Measurements from ENCODE around the gene NLE1.
"Not testable (repeated sequence)": the region's sequence is repeated elsewhere in the genome, so short reads cannot be mapped to it uniquely, and the experiment has no call there.

The NLE1 gene

GRCh38 chr17:35117984-35118383, 24.1 kb downstream of the NLE1 start:
- peaks cover 24% of the 10 kb centered on the region for H3K27me3 ChIP-seq (ENCODE audit: insufficient read depth, low read length)
- H3K9me3 ChIP-seq (ENCODE audit: insufficient read depth, low read depth, low read length), result no peaks in the 10 kb centered on the region
- H3K27ac ChIP-seq (ENCODE audit: low read length), result no peak overlapping the region
- H3K9ac ChIP-seq (ENCODE audit: low read depth, low read length), result no peak overlapping the region
- H3K36me3 ChIP-seq (ENCODE audit: insufficient read depth, low read depth, low read length), result no peaks in the 10 kb centered on the region
- no peaks in the 10 kb centered on the region; the same call in 1 of the 2 replicates for H3K4me1 ChIP-seq (ENCODE audit: insufficient read depth, low read length)
- no peak overlapping the region for H3K4me3 ChIP-seq (ENCODE audit: low read length)

- H3K9me3 ChIP-seq (ENCODE audit: insufficient read depth, low read depth, low read length), result no peaks in the 10 kb centered on the region
- H3K27ac ChIP-seq (ENCODE audit: low read length), result no peak overlapping the region
- H3K9ac ChIP-seq (ENCODE audit: low read depth, low read length), result no peak overlapping the region
- H3K36me3 ChIP-seq (ENCODE audit: insufficient read depth, low read depth, low read length), result no peaks in the 10 kb centered on the region
- H3K4me1 ChIP-seq (ENCODE audit: insufficient read depth, low read length), result no peaks in the 10 kb centered on the region; the same call in 1 of the 2 replicates
- H3K27me3 ChIP-seq (ENCODE audit: insufficient read depth, low read length), result peaks cover 15% of the 10 kb centered on the region
- no peak overlapping the region for H3K4me3 ChIP-seq (ENCODE audit: low read length)
Measured at GRCh38 chr17:35116845-35117244, 25.3 kb downstream of the NLE1 start.

- not testable (repeated sequence) for H3K4me3 ChIP-seq (ENCODE audit: low read length); H3K27ac ChIP-seq (ENCODE audit: low read length); H3K4me1 ChIP-seq (ENCODE audit: insufficient read depth, low read length); H3K9ac ChIP-seq (ENCODE audit: low read depth, low read length); H3K36me3 ChIP-seq (ENCODE audit: insufficient read depth, low read depth, low read length); H3K9me3 ChIP-seq (ENCODE audit: insufficient read depth, low read depth, low read length); H3K27me3 ChIP-seq (ENCODE audit: insufficient read depth, low read length)
Measured at GRCh38 chr17:35110791-35111190, 31.3 kb downstream of the NLE1 start.

- no peaks in the 10 kb centered on the region for H3K27me3 ChIP-seq (ENCODE audit: insufficient read depth, low read length)
- H3K9me3 ChIP-seq (ENCODE audit: insufficient read depth, low read depth, low read length), result no peaks in the 10 kb centered on the region
- no peaks in the 10 kb centered on the region for H3K4me1 ChIP-seq (ENCODE audit: insufficient read depth, low read length)
- H3K9ac ChIP-seq (ENCODE audit: low read depth, low read length), result no peak overlapping the region
- H3K27ac ChIP-seq (ENCODE audit: low read length), result no peak overlapping the region
- no peak overlapping the region for H3K4me3 ChIP-seq (ENCODE audit: low read length)
- H3K36me3 ChIP-seq (ENCODE audit: insufficient read depth, low read depth, low read length), result peaks cover 43% of the 10 kb centered on the region
Measured at GRCh38 chr17:35104844-35105450, 37.2 kb downstream of the NLE1 start.

GRCh38 chr17:35103271-35103670, 38.8 kb downstream of the NLE1 start:
- Histone ChIP-seq H3K4me1 (ENCODE audit: insufficient read depth, low read length) (no peaks in the 10 kb centered on the region), H3K9ac (ENCODE audit: low read depth, low read length) (no peak overlapping the region), H3K9me3 (ENCODE audit: insufficient read depth, low read depth, low read length) (no peaks in the 10 kb centered on the region), H3K4me3 (ENCODE audit: low read length) (no peak overlapping the region), H3K27me3 (ENCODE audit: insufficient read depth, low read length) (no peaks in the 10 kb centered on the region), H3K27ac (ENCODE audit: low read length) (no peak overlapping the region), H3K36me3 (ENCODE audit: insufficient read depth, low read depth, low read length) (peaks cover 53% of the 10 kb centered on the region)

GRCh38 chr17:35101725-35102124, 40.4 kb downstream of the NLE1 start:
- Histone ChIP-seq H3K36me3 (ENCODE audit: insufficient read depth, low read depth, low read length) (peaks cover 53% of the 10 kb centered on the region), H3K4me3 (ENCODE audit: low read length) (no peak overlapping the region), H3K9ac (ENCODE audit: low read depth, low read length) (no peak overlapping the region), H3K9me3 (ENCODE audit: insufficient read depth, low read depth, low read length) (no peaks in the 10 kb centered on the region), H3K27me3 (ENCODE audit: insufficient read depth, low read length) (no peaks in the 10 kb centered on the region), H3K27ac (ENCODE audit: low read length) (no peak overlapping the region), H3K4me1 (ENCODE audit: insufficient read depth, low read length) (no peaks in the 10 kb centered on the region)

GRCh38 chr17:35101036-35101435, 41.1 kb downstream of the NLE1 start:
- no peaks in the 10 kb centered on the region for H3K4me1 ChIP-seq (ENCODE audit: insufficient read depth, low read length)
- peaks cover 47% of the 10 kb centered on the region for H3K36me3 ChIP-seq (ENCODE audit: insufficient read depth, low read depth, low read length)
- no peak overlapping the region for H3K27ac ChIP-seq (ENCODE audit: low read length)
- H3K27me3 ChIP-seq (ENCODE audit: insufficient read depth, low read length), result no peaks in the 10 kb centered on the region
- no peaks in the 10 kb centered on the region for H3K9me3 ChIP-seq (ENCODE audit: insufficient read depth, low read depth, low read length)
- no peak overlapping the region for H3K9ac ChIP-seq (ENCODE audit: low read depth, low read length)
- no peak overlapping the region for H3K4me3 ChIP-seq (ENCODE audit: low read length)

GRCh38 chr17:35099908-35100307, 42.2 kb downstream of the NLE1 start:
- Histone ChIP-seq H3K4me3 (ENCODE audit: low read length) (no peak overlapping the region), H3K4me1 (ENCODE audit: insufficient read depth, low read length) (no peaks in the 10 kb centered on the region), H3K9ac (ENCODE audit: low read depth, low read length) (no peak overlapping the region), H3K27ac (ENCODE audit: low read length) (no peak overlapping the region), H3K27me3 (ENCODE audit: insufficient read depth, low read length) (no peaks in the 10 kb centered on the region), H3K36me3 (ENCODE audit: insufficient read depth, low read depth, low read length) (peaks cover 42% of the 10 kb centered on the region), H3K9me3 (ENCODE audit: insufficient read depth, low read depth, low read length) (no peaks in the 10 kb centered on the region)

GRCh38 chr17:35097776-35098175, 44.3 kb downstream of the NLE1 start:
- H3K36me3 ChIP-seq (ENCODE audit: insufficient read depth, low read depth, low read length), result peaks cover 32% of the 10 kb centered on the region
- no peaks in the 10 kb centered on the region for H3K27me3 ChIP-seq (ENCODE audit: insufficient read depth, low read length)
- no peak overlapping the region for H3K4me3 ChIP-seq (ENCODE audit: low read length)
- no peaks in the 10 kb centered on the region for H3K9me3 ChIP-seq (ENCODE audit: insufficient read depth, low read depth, low read length)
- H3K4me1 ChIP-seq (ENCODE audit: insufficient read depth, low read length), result no peaks in the 10 kb centered on the region
- no peak overlapping the region for H3K9ac ChIP-seq (ENCODE audit: low read depth, low read length)
- no peak overlapping the region for H3K27ac ChIP-seq (ENCODE audit: low read length)

- Histone ChIP-seq H3K36me3 (ENCODE audit: insufficient read depth, low read depth, low read length) (peaks cover 17% of the 10 kb centered on the region), H3K4me3 (ENCODE audit: low read length) (no peak overlapping the region), H3K9ac (ENCODE audit: low read depth, low read length) (no peak overlapping the region), H3K27ac (ENCODE audit: low read length) (no peak overlapping the region), H3K9me3 (ENCODE audit: insufficient read depth, low read depth, low read length) (no peaks in the 10 kb centered on the region), H3K27me3 (ENCODE audit: insufficient read depth, low read length) (no peaks in the 10 kb centered on the region), H3K4me1 (ENCODE audit: insufficient read depth, low read length) (no peaks in the 10 kb centered on the region)
Measured at GRCh38 chr17:35095741-35096140, 46.4 kb downstream of the NLE1 start.

- Histone ChIP-seq H3K9ac (ENCODE audit: low read depth, low read length) (no peak overlapping the region), H3K27ac (ENCODE audit: low read length) (no peak overlapping the region)
Measured at GRCh38 chr17:35094902-35095301, 47.2 kb downstream of the NLE1 start.

GRCh38 chr17:35090707-35091106, 51.4 kb downstream of the NLE1 start:
- H3K4me1 ChIP-seq (ENCODE audit: insufficient read depth, low read length), result peaks cover 27% of the 10 kb centered on the region
- H3K9me3 ChIP-seq (ENCODE audit: insufficient read depth, low read depth, low read length); H3K9ac ChIP-seq (ENCODE audit: low read depth, low read length); H3K36me3 ChIP-seq (ENCODE audit: insufficient read depth, low read depth, low read length); H3K27ac ChIP-seq (ENCODE audit: low read length); H3K4me3 ChIP-seq (ENCODE audit: low read length): not testable (repeated sequence)
- peaks cover 10% of the 10 kb centered on the region; the same call in 1 of the 2 replicates for H3K27me3 ChIP-seq (ENCODE audit: insufficient read depth, low read length)

More at GRCh38 chr17:35094902-35095301, 47.2 kb downstream of the NLE1 start:
- Histone ChIP-seq H3K4me1 (ENCODE audit: insufficient read depth, low read length) (peaks cover 2% of the 10 kb centered on the region; the same call in 1 of the 2 replicates), H3K4me3 (ENCODE audit: low read length) (no peak overlapping the region), H3K9me3 (ENCODE audit: insufficient read depth, low read depth, low read length) (no peaks in the 10 kb centered on the region), H3K36me3 (ENCODE audit: insufficient read depth, low read depth, low read length) (peaks cover 9% of the 10 kb centered on the region; the same call in 1 of the 2 replicates), H3K27me3 (ENCODE audit: insufficient read depth, low read length) (no peaks in the 10 kb centered on the region)

Data from iPS-20b (cell line).